Hematopoietic multipotent progenitor cell treated with erythropoietin and hydrocortisone succinate and interleukin-3 and kit ligand, for 15 days (in vitro differentiated cells): ENCODE measurements around the gene MDM4.
"Not testable (repeated sequence)": the region's sequence is repeated elsewhere in the genome, so short reads cannot be mapped to it uniquely, and the experiment has no call there.

ENCODE experiments used
- DNase-seq: peaks from one replicate; pipeline ENCODE4 v3.0.0-alpha.2; 2015; ENCODE audit warnings: low spot score

The MDM4 gene

GRCh38 chr1:204516180-204516879 is at the start of gene MDM4:
Gene MDM4, plus strand, starts transcription at chr1:204516406. Its CDS starts 9,113 bp downstream, at chr1:204525519.
- peak; percentile 94 for DNase-seq

GRCh38 chr1:204466416-204467405 is 49.5 kb upstream of the MDM4 start:
- no peak for DNase-seq

GRCh38 chr1:204468206-204468605 is 48.0 kb upstream of the MDM4 start:
- no peak for DNase-seq

- DNase-seq: no peak
Measured at GRCh38 chr1:204468766-204469302, 47.4 kb upstream of the MDM4 start.

- no peak for DNase-seq
Measured at GRCh38 chr1:204469304-204469703, 46.9 kb upstream of the MDM4 start.

GRCh38 chr1:204471687-204472086 is 44.5 kb upstream of the MDM4 start:
- no peak for DNase-seq

GRCh38 chr1:204472660-204473059 is 43.5 kb upstream of the MDM4 start:
- DNase-seq: no peak

- no peak for DNase-seq
Measured at GRCh38 chr1:204473400-204473965, 42.7 kb upstream of the MDM4 start.

GRCh38 chr1:204475656-204476432 is 40.4 kb upstream of the MDM4 start:
- no peak for DNase-seq

- DNase-seq: no peak
Measured at GRCh38 chr1:204476563-204476962, 39.6 kb upstream of the MDM4 start.

GRCh38 chr1:204477036-204477740 is 39.0 kb upstream of the MDM4 start:
- DNase-seq: no peak

GRCh38 chr1:204478172-204478899 is 37.9 kb upstream of the MDM4 start:
- DNase-seq: no peak

GRCh38 chr1:204478921-204479320 is 37.3 kb upstream of the MDM4 start:
- no peak for DNase-seq

- no peak for DNase-seq
Measured at GRCh38 chr1:204479387-204480136, 36.6 kb upstream of the MDM4 start.

- DNase-seq: no peak
Measured at GRCh38 chr1:204480515-204480914, 35.7 kb upstream of the MDM4 start.

- DNase-seq: no peak
Measured at GRCh38 chr1:204483791-204484190, 32.4 kb upstream of the MDM4 start.

- not testable (repeated sequence) for DNase-seq
Measured at GRCh38 chr1:204486513-204487255, 29.5 kb upstream of the MDM4 start.

GRCh38 chr1:204487256-204487615 is 29.0 kb upstream of the MDM4 start:
- DNase-seq: no peak

- DNase-seq: no peak
Measured at GRCh38 chr1:204491655-204492054, 24.6 kb upstream of the MDM4 start.
